PC-9 (cell line): ENCODE measurements around the gene MPST. TPM values are rescaled to one million over a fixed set of nuclear protein-coding genes. Genes with fewer than 3 reads are reported as not detected.

ENCODE experiments used
- BruUV-seq: library from RNA; stranded (reverse); fragments of 400-500 nt; replicated peaks from 2 replicates; lab custom pipeline; 2021; lab: Mats Ljungman, UMichigan
- CTCF ChIA-PET: fragments of 300-600 bp; sonication (Branson Sonifier 250); formaldehyde crosslinking; loops from one replicate; lab custom pipeline; 2022; ENCODE audit warnings: antibody characterized with exemption; lab: Charles Lee
- POLR2A ChIA-PET: fragments of 300-600 bp; sonication (Branson Sonifier 250); formaldehyde crosslinking; loops from one replicate; lab custom pipeline; 2022; ENCODE audit warnings: antibody characterized with exemption; ENCODE audit not compliant: unreplicated experiment; lab: Charles Lee
- DNase-seq, 2 experiments: peaks; one replicate each; pipeline versions ENCODE4 v3.0.0 to v3.0.0-alpha.2; 2015 to 2022; ENCODE audit warnings: mixed read lengths in 1 of 2
- H2AFZ ChIP-seq: fragments of 200-600 bp; sonication (generic); 2 replicates; pipeline ENCODE4 v1.8.1; 2017; ENCODE audit warnings: antibody characterized with exemption
- H3F3A ChIP-seq: fragments of 200-600 bp; sonication (generic); 2 replicates; pipeline ENCODE4 v1.8.1; 2017; ENCODE audit warnings: antibody characterized with exemption, mild to moderate bottlenecking, low read depth; ENCODE audit not compliant: insufficient read depth
- H3K27ac ChIP-seq: fragments of 200-600 bp; sonication (generic); 2 replicates; pipeline ENCODE4 v1.6.1; 2016; ENCODE audit warnings: mixed run types
- H3K27me3 ChIP-seq: fragments of 200-600 bp; sonication (generic); 2 replicates; pipeline ENCODE4 v1.6.1; 2016; ENCODE audit warnings: low read depth, mixed run types; ENCODE audit not compliant: insufficient read depth
- H3K36me3 ChIP-seq: fragments of 200-600 bp; sonication (generic); 2 replicates; pipeline ENCODE4 v1.6.1; 2016; ENCODE audit warnings: low read depth, mixed run types
- H3K4me1 ChIP-seq: fragments of 200-600 bp; sonication (generic); replicated peaks from 2 replicates; pipeline ENCODE4 v1.6.1; 2016; ENCODE audit warnings: mixed run types; ENCODE audit not compliant: insufficient read depth
- H3K4me2 ChIP-seq: fragments of 200-600 bp; sonication (generic); 2 replicates; pipeline ENCODE4 v1.6.1; 2017; ENCODE audit warnings: mixed run types
- H3K4me3 ChIP-seq: fragments of 200-600 bp; sonication (generic); 2 replicates; pipeline ENCODE4 v1.6.1; 2016; ENCODE audit warnings: mixed run types
- H3K79me2 ChIP-seq: fragments of 200-600 bp; sonication (generic); 2 replicates; pipeline ENCODE4 v1.6.1; 2017; ENCODE audit warnings: low read depth, mixed run types
- H3K9me2 ChIP-seq: fragments of 200-600 bp; sonication (generic); 2 replicates; pipeline ENCODE4 v1.8.1; 2017; ENCODE audit warnings: mild to moderate bottlenecking; ENCODE audit not compliant: insufficient read depth
- H3K9me3 ChIP-seq: fragments of 200-600 bp; sonication (generic); 2 replicates; pipeline ENCODE4 v1.8.1; 2016; ENCODE audit warnings: low read depth; ENCODE audit not compliant: insufficient read depth
- H4K20me1 ChIP-seq: fragments of 200-600 bp; sonication (generic); 2 replicates; pipeline ENCODE4 v1.8.1; 2017; ENCODE audit not compliant: insufficient read depth
- EZH2 ChIP-seq: fragments of 200-600 bp; sonication (generic); IDR thresholded peaks from 2 replicates; pipeline ENCODE4 v1.8.0; 2017; ENCODE audit warnings: antibody characterized with exemption, low read depth
- intact Hi-C: fragments of 100-400 bp; cut with micrococcal nuclease; formaldehyde crosslinking; loops from one replicate; pipeline ENCODE4 v1.10.0; 2022; ENCODE audit not compliant: unreplicated experiment
- total RNA-seq: library from RNA; stranded (reverse); gene quantifications from 2 replicates; pipeline ENCODE4 v1.2.3, GENCODE V29; 2021
- TF ChIP-seq, protein P1 (sequence below): fragments of 200-600 bp; sonication (generic); conservative IDR thresholded peaks from 2 replicates; pipeline ENCODE4 v1.6.1; 2017; ENCODE audit warnings: mixed run types, antibody characterized with exemption, mild to moderate bottlenecking, moderate library complexity

The MPST gene
- total RNA-seq, 1 experiment from 2014 or later: 75.9 TPM

DNA sequence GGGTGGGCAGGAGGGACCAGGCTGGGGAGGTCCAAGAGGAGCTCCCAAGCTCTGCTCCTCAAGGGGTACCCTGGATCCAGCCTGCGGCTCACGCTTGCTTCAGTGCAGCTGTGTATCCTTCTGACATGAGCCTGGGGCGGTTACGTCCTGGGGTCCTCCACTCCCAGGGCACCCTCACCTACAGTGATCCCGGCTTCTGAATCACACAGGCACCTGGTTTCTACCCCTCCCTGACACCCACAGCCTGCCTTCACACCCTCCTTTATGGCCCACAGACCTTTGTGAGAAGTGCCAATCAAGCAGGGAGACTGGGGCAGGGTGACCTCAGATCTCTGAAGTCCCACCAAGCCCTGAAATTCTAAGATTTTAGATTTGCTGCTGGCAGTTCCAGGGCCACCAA lies 1.5 kb downstream of the MPST start:
- peaks cover 15% of the 10 kb centered on the region; the same call in 1 of the 2 replicates for H3K36me3 ChIP-seq
- H3K4me1 ChIP-seq: peaks cover 28% of the 10 kb centered on the region
- no peak overlapping the region for H2AFZ ChIP-seq
- no peaks in the 10 kb centered on the region for H3K9me3 ChIP-seq
- peak overlapping the region; percentile 75 for H3K4me2 ChIP-seq
- ChIA-PET POLR2A (no interaction called here), CTCF (interaction anchor here (1.5 to 2.7 kb wide), 3 partner anchors 10 to 22 kb away, joined by 6 to 7 read pairs (median 6); no protein-coding TSS in a partner anchor)
- peaks cover 13% of the 10 kb centered on the region; the same call in 1 of the 2 replicates for H3F3A ChIP-seq
- BruUV-seq: no TSS peak
- peaks cover 7% of the 10 kb centered on the region; the same call in 1 of the 2 replicates for H4K20me1 ChIP-seq
- no peaks in the 10 kb centered on the region for H3K27me3 ChIP-seq
- no peak overlapping the region for H3K27ac ChIP-seq
- no peak for DNase-seq
- peaks cover 48% of the 10 kb centered on the region for H3K79me2 ChIP-seq
- intact Hi-C loops: no loop called here
- no peaks in the 10 kb centered on the region for H3K9me2 ChIP-seq
- H3K4me3 ChIP-seq: no peak overlapping the region
- TF ChIP-seq, protein P1, sequence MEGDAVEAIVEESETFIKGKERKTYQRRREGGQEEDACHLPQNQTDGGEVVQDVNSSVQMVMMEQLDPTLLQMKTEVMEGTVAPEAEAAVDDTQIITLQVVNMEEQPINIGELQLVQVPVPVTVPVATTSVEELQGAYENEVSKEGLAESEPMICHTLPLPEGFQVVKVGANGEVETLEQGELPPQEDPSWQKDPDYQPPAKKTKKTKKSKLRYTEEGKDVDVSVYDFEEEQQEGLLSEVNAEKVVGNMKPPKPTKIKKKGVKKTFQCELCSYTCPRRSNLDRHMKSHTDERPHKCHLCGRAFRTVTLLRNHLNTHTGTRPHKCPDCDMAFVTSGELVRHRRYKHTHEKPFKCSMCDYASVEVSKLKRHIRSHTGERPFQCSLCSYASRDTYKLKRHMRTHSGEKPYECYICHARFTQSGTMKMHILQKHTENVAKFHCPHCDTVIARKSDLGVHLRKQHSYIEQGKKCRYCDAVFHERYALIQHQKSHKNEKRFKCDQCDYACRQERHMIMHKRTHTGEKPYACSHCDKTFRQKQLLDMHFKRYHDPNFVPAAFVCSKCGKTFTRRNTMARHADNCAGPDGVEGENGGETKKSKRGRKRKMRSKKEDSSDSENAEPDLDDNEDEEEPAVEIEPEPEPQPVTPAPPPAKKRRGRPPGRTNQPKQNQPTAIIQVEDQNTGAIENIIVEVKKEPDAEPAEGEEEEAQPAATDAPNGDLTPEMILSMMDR: no peak
- no peak for TF ChIP-seq EZH2

DNA sequence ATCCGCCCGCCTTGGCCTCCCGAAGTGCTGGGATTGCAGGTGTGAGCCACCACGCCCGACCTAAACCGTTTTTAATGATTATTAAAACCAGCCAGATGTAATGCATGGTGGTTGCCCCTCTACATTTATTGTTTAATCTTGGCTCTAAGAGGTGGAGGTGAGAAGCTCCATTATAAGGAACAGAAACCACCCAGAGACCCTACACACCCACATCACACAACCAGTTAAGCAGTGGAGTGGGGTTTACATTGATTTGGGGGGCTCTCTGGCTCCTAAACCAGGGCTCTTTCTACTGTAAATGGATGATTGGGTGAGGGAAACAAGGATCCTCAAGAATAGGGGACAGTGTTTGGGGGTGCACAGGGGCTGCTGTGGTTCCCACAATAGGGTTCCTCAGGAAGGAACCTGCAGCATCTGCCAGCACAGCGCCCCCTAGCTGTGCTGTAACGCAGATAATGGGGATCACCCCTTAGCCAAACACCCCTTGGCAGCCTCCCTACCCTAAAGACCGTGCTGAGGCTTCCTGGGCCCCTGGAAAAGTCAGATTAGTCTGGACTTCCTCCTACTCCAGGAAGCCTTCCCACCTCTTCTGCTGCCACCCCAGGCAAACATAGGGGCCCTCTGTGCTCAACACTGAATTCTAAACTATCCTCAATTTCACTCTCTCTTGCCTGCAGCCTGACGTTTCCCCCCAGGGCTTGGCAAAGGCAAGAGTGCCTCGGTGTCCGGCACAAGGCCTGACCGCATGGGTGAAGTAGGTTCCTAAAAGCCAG lies 2.4 kb downstream of the MPST start:
- TF ChIP-seq, protein P1: peak; percentile 98
- no peak for TF ChIP-seq EZH2
- no peak overlapping the region for H3K4me2 ChIP-seq
- H3K27me3 ChIP-seq: no peaks in the 10 kb centered on the region
- ChIA-PET CTCF (interaction anchor here (0.6 to 2.7 kb wide), 4 partner anchors 9 to 51 kb away, joined by 6 to 12 read pairs (median 6); no protein-coding TSS in a partner anchor), POLR2A (interaction anchor here (0.6 kb wide), 1 partner anchor 493 kb away, joined by 3 read pairs; the partner anchor contains the start of gene EIF3D)
- no peak overlapping the region for H3K27ac ChIP-seq
- no peaks in the 10 kb centered on the region for H3K9me2 ChIP-seq
- H3K4me1 ChIP-seq: peaks cover 23% of the 10 kb centered on the region
- no peaks in the 10 kb centered on the region for H3K9me3 ChIP-seq
- no TSS peak for BruUV-seq
- no peak for DNase-seq
- peaks cover 40% of the 10 kb centered on the region for H3K79me2 ChIP-seq
- no peak overlapping the region for H3K4me3 ChIP-seq
- intact Hi-C loops: no loop called here
- peaks cover 9% of the 10 kb centered on the region; the same call in 1 of the 2 replicates for H3F3A ChIP-seq
- peaks cover 7% of the 10 kb centered on the region; the same call in 1 of the 2 replicates for H4K20me1 ChIP-seq
- H3K36me3 ChIP-seq: 0 out of 2 replicates have a peak, but pooled peaks cover 7% of the 10 kb centered on the region
- no peak overlapping the region for H2AFZ ChIP-seq

DNA sequence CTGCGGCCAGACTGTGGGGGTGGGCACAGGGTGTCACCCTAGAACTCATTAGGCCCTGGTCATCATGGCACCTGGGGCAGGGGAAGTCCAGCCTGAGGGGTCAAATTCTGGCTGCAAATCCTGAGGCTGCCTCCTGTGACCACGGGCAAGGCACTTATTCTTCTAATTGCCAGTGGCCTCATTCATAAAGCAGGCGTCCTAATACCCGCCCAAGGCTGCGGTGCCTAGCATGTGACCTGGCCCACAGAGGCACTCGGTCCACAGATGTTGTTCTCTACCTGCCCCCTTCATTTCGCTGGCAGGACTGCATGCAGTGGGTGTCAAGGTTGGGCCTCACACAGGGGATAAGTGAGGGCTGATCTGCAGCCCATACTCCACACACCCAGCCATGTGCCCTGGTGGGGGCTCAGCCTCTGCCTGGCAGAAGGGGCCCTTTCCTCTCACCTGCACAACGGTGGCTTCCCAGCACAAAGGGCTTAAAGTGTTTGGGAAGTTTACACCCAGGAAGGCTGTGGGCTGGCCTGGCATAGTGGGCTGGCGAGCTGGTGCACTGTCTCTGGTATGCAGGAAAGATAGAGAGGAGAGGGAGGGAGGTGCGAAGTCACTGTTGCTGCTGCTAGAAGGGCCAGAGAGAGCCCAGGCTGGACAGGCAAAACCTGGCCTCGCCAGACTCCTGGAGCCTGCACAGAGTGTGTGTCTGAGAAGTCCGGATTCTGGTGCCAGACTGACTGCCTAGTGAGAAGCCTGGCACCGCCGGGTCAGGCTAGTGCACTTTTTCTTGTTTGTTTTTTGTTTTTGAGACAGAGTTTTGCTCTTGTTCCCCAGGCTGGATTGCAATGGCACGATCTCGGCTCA lies 3.2 kb downstream of the MPST start:
- Histone ChIP-seq H2AFZ (no peak overlapping the region), H3K9me2 (no peaks in the 10 kb centered on the region), H3K36me3 (peaks cover 8% of the 10 kb centered on the region; the same call in 1 of the 2 replicates), H3K9me3 (no peaks in the 10 kb centered on the region), H3K27ac (no peak overlapping the region), H3K79me2 (peaks cover 33% of the 10 kb centered on the region), H3K4me3 (no peak overlapping the region), H4K20me1 (peaks cover 1% of the 10 kb centered on the region; the same call in 1 of the 2 replicates), H3K27me3 (no peaks in the 10 kb centered on the region), H3K4me1 (peaks cover 19% of the 10 kb centered on the region), H3K4me2 (no peak overlapping the region), H3F3A (peaks cover 9% of the 10 kb centered on the region; the same call in 1 of the 2 replicates)
- no TSS peak for BruUV-seq
- intact Hi-C loops: no loop called here
- ChIA-PET POLR2A (no interaction called here), CTCF (interaction anchor here (2.6 to 2.7 kb wide), 2 partner anchors 10 to 21 kb away, joined by 6 to 7 read pairs; no protein-coding TSS in a partner anchor)
- TF ChIP-seq, protein P1: no peak
- TF ChIP-seq EZH2: no peak
- no peak for DNase-seq
